T-helper 22 cell (primary cell): ENCODE results near the gene TNFSF9.
"Not testable (repeated sequence)": the region's sequence is repeated elsewhere in the genome, so short reads cannot be mapped to it uniquely, and the experiment has no call there.

Experiments used
- DNase-seq: peaks from one replicate; pipeline ENCODE4 v3.0.0-alpha.2; 2020; ENCODE audit warnings: low read depth

Gene TNFSF9

DNA sequence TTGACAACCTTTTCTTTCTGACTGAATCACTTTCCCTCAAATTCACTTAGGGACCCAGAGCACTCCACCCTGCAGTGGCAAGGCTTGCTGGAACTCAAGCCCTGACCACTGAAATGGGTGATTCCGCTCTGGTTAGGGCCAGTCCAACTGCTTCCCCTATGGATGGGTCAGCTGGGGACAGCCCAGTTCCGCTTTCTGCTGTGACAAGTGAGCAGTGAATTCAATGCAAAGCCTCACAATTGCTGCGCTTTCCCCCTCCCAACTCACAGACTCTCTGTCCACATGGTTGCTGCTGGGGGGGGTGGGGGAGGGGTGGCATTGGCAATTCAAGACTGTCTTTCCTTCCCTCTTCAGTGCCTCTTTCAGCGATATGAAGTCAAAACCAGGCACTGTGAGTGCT, 41.4 kb downstream of the TNFSF9 start:
- no peak for DNase-seq

DNA sequence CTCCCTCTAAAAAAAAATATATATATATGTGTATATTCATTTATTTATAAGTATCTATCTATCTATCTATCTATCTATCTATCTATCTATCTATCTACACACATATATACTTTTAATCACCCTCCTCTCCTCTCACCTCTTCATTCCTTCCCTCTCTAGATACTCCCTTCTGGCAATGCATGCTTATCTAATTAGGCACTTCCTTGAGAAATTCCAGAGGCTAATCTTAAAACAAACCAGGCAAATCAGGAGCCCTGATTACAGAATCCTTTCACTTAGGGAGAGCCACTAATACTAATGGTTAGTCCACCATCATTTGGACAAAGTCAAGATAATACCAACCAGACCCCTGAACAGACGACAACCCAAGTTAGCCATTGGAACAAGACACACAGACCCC, 42.5 kb downstream of the TNFSF9 start:
- DNase-seq: no peak

DNA sequence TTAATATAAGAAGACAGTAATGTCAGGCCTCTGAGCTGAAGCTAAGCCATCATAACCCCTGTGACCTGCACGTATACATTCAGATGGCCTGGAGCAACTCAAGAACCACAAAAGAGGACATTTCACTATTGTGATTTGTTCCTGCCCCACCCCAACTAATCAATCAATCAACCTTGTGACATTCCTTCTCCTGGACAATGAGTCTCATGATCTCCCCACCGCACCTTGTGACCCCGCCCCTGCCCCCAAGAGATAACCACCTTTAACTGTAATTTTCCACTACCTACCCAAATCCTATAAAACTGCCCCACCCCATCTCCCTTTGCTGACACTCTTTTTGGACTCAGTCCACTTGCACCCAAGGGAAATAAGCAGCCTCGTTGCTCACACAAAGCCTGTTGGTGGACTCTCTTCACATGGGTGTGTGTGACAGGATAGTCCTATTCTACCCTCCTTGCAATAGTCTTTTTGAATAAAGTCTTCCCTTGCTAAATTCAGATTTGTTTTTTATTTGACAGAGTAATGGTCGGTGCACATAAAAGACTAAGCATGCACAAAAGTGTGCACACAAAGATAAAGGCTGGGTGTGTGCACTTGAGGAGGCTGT, 46.1 kb downstream of the TNFSF9 start:
- DNase-seq: no peak

DNA sequence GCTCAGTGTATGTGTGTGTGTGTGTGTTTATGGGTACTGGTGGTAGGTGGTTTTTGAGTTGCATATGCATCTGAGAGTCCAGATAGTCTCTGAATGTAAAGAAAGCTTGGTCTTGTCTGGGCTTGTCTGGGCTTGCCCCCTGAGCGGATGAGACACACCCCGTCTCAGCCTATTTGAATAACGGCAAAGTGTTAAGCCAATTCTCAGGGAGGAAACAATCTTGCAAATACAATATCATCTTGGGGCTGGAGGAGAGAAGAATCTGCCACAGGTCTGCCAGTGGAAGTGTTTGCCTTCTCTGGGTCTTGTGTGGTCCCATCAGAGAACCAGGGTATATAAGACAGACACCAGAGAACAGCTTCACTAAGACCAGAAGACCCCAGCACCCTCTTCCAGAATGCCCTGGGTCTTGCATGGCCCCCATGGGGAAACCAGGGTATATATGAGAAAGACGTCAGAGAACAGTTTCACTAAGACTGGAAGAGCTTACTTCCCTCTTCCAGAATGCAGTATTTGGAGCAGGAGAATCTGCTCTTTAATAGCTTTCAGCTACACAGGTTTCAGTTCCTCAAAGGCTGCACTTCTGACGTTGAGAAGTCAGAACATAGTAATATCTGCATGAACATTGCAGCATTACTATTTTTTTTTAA, 46.8 kb downstream of the TNFSF9 start:
- DNase-seq: no peak

DNA sequence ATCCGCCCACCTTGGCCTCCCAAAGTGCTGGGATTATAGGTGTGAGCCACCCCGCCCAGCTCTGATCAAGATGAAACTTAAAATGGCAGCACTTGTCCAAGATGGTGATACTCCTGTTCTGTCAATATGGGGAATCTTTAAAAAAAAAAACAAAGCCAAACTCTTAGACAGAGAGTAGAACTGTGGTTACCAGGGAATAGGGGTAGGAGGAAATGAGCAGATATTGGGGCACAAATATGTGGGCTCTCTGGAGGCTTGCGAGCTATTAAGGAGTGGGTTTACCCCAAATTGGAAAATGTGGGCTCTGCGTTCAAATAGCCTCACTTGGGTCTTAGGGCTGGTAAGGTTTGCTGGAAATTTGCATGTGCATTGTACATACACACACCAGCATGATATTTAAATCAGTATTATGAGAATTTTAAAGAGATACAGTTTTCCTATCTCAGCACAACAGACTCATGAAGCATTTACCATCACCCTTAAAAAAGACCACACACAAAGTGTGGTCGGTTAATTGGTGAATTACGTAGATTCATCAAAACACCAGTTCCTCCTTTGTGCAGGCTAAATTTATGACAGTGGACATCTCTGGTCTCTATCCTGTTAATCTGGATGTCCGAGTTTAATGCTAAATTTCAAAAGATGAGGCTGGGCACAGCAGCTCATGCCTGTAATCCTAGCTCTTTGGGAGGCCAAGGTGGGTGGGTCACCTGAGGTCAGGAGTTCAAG, 48.8 kb downstream of the TNFSF9 start:
- DNase-seq: no peak

DNA sequence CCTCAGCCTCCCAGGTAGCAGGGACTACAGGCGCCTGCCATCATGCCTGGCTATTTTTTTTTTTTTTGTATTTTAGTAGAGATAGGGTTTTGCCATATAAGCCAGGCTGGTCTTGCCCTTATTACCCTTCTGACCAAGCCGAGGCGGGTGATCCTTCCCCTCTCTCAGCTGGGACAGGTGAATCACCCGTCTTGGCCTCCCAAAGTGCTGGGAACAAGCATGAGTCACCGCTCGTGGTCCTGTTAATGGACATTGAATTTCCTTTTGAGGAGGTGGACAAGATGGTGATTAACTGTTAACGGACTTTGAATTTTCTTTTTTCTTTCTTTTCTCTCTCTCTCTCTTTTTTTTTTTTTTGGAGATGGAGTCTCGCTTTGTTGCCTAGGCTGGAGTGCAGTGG, 49.5 kb downstream of the TNFSF9 start:
- DNase-seq: no peak

DNA sequence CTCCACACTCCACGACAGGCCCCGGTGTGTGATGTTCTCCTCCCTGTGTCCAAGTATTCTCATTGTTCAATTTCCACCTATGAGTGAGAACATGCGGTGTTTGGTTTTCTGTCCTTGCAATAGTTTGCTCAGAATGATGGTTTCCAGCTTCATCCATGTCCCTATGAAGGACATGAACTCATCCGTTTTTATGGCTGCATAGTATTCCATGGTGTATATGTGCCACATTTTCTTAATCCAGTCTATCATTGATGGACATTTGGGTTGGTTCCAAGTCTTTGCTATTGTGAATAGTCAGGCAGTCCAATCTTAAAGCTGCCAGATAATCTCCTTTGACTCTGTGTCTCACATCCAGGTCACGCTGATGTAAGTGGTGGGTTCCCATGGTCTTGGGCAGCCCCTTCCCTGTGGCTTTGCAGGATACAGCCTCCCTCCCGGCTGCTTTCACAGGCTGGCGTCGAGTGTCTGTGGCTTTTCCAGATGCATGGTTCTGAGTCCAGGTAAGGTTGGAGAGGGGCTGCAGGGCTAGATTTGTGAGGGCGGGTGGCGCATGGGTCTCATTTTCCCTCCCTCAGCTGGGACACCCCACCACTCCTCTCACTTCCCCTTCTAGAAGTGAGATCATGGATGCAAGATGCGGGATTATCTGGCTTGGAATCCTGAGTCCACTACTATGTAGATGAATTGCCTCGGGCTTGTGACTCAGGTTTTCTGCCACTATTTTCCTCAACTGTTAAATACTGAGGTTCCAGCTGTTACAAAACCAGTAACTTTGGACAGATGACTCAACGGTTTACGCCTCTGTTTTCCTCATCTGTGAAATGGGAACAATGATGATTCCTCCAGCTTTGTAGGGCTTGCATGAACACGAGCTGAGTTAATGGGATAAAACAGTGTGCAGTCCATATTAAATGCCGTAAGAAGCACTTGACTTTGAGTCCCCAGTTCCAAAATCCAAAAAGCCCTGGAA, 52.0 kb downstream of the TNFSF9 start:
- not testable (repeated sequence) for DNase-seq
